A549 (cell line): Measurements from ENCODE around the gene C10orf62. TPM values are rescaled to one million over a fixed set of nuclear protein-coding genes. Genes with fewer than 3 reads are reported as not detected.
A peak's percentile ranks its signal among the peaks of the same experiment; 100 is the strongest.

ENCODE experiments used
- ATAC-seq, 2 experiments: fragments of 200-7000 bp in 1 of 2; fragments of >200 bp in 1 of 2; cut with Nextera tagmentation in 1 of 2; cut with Tn5 transposase in 1 of 2; 3 replicates each; pipeline versions ENCODE4 v1.8.0 to v1.9.1; 2018 to 2020; ENCODE audit warnings: mild to moderate bottlenecking in 1 of 2, moderate library complexity in 1 of 2
- CTCF ChIA-PET: fragments of 300-600 bp; sonication (Branson Sonifier 250); formaldehyde crosslinking; extraction: SDS; loops from one replicate; lab custom pipeline; 2021; ENCODE audit warnings: antibody characterized with exemption, inconsistent platforms; lab: Yijun Ruan, JAX
- POLR2A ChIA-PET: fragments of 350-600 bp; formaldehyde crosslinking; extraction: SDS; loops from one replicate; lab custom pipeline; 2021; ENCODE audit warnings: antibody characterized with exemption, inconsistent platforms; lab: Yijun Ruan, JAX
- DNase-seq, 2 experiments: peaks; one replicate each; pipeline versions ENCODE4 v3.0.0 to v3.0.0-alpha.2; 2011 to 2016; ENCODE audit warnings: low read depth in 1 of 2, low spot score in 1 of 2
- FAIRE-seq: peaks from 2 replicates; lab custom pipeline; 2011; peaks lifted over from hg19 to GRCh38; lab: Jason Lieb, UNC
- H3K27ac ChIP-seq, 2 experiments: fragments of >200 bp; sonication (Bioruptor Twin); formaldehyde crosslinking; 3 replicates each; pipeline ENCODE4 v1.5.1; 2016 to 2017
- H3K4me1 ChIP-seq: fragments of >200 bp; sonication (Bioruptor Twin); formaldehyde crosslinking; 3 replicates; pipeline ENCODE4 v1.6.1; 2016
- H3K4me2 ChIP-seq: fragments of >200 bp; sonication (Bioruptor Twin); formaldehyde crosslinking; 3 replicates; pipeline ENCODE4 v1.6.1; 2016
- H3K4me3 ChIP-seq: fragments of >200 bp; sonication (Bioruptor Twin); formaldehyde crosslinking; 3 replicates; pipeline ENCODE4 v1.5.1; 2016
- H3K9me3 ChIP-seq: fragments of >200 bp; sonication (Bioruptor Twin); formaldehyde crosslinking; 3 replicates; pipeline ENCODE4 v1.6.1; 2016
- ATOH8 ChIP-seq: fragments of 250-450 bp; sonication (Bioruptor Pico); IDR thresholded peaks from 2 replicates; pipeline ENCODE4 v1.5.0; 2020; ENCODE audit warnings: low read depth, mild to moderate bottlenecking, moderate library complexity
- BCL3 ChIP-seq: fragments of >200 bp; sonication (Bioruptor Twin); formaldehyde crosslinking; IDR thresholded peaks from 3 replicates; pipeline ENCODE4 v1.6.1; 2016
- BHLHE40 ChIP-seq: IDR thresholded peaks from 2 replicates; pipeline ENCODE4 v1.6.1; 2012; ENCODE audit warnings: low read depth, low read length, inconsistent platforms
- CHD2 ChIP-seq: fragments of 150-350 bp; IDR thresholded peaks from 2 replicates; pipeline ENCODE4 v1.6.1; 2014; ENCODE audit warnings: low read length; ENCODE audit not compliant: partially characterized antibody
- HMGXB4 ChIP-seq: fragments of 250-450 bp; sonication (Bioruptor Pico); IDR thresholded peaks from 2 replicates; pipeline ENCODE4 v1.5.0; 2021; ENCODE audit warnings: mild to moderate bottlenecking, moderate library complexity, borderline replicate concordance
- HOXA7 ChIP-seq: fragments of 250-450 bp; sonication (Bioruptor Pico); IDR thresholded peaks from 2 replicates; pipeline ENCODE4 v1.5.0; 2020; ENCODE audit warnings: mild to moderate bottlenecking, moderate library complexity
- HOXB13 ChIP-seq: fragments of 250-450 bp; sonication (Bioruptor Pico); IDR thresholded peaks from 2 replicates; pipeline ENCODE4 v1.5.0; 2020; ENCODE audit warnings: low read depth, mild to moderate bottlenecking, moderate library complexity
- NPAS2 ChIP-seq: fragments of 250-450 bp; sonication (Bioruptor Pico); IDR thresholded peaks from 2 replicates; pipeline ENCODE4 v1.8.0; 2022; ENCODE audit warnings: mild to moderate bottlenecking, moderate library complexity, borderline replicate concordance
- POLR2AphosphoS2 ChIP-seq: conservative IDR thresholded peaks from 2 replicates; pipeline ENCODE4 v1.6.1; 2012; ENCODE audit warnings: low read length, improper control_type of control experiment, inconsistent platforms
- RARB ChIP-seq: fragments of 250-450 bp; sonication (Bioruptor Pico); IDR thresholded peaks from 2 replicates; pipeline ENCODE4 v1.8.0; 2021; ENCODE audit warnings: mild to moderate bottlenecking, moderate library complexity
- REST ChIP-seq: fragments of 200-600 bp; sonication (generic); IDR thresholded peaks from 2 replicates; pipeline ENCODE4 v1.6.1; 2016; ENCODE audit warnings: antibody characterized with exemption, mild to moderate bottlenecking, moderate library complexity
- RNF2 ChIP-seq: fragments of 200-600 bp; sonication (generic); IDR thresholded peaks from 2 replicates; pipeline ENCODE4 v1.6.1; 2016; ENCODE audit warnings: low read depth, mild to moderate bottlenecking, antibody characterized with exemption, moderate library complexity, borderline replicate concordance
- ZNF302 ChIP-seq: fragments of 250-450 bp; sonication (Bioruptor Pico); IDR thresholded peaks from 2 replicates; pipeline ENCODE4 v1.9.0; 2021; ENCODE audit warnings: inconsistent platforms, mild to moderate bottlenecking, moderate library complexity
- WGBS: methylation state at CpG from one replicate; pipeline ENCODE4 v1.1.6; 2017; ENCODE audit errors: missing lambda C conversion rate; 5-methylcytosine and 5-hydroxymethylcytosine counted together
- polyA minus RNA-seq: library from RNA; depleted of rRNA, polyadenylated mRNA; stranded (reverse); fragments of >200 nt; gene quantifications from 2 replicates; pipeline ENCODE4 v1.2.3, GENCODE V29; 2011; rRNA and poly(A)+ RNA removed
- polyA plus RNA-seq, 4 experiments: library from polyadenylated mRNA; depleted of rRNA in 3 of 4; stranded (reverse); fragments of >200 nt; fragmentation: RNase III in 1 of 4; extraction: RNeasy Plus Mini Kit Qiagen cat#74134 plus additional on column Dnase treatment in 1 of 4; gene quantifications; 2 replicates in 3 of 4; 3 replicates in 1 of 4; pipeline ENCODE4 v1.2.3, GENCODE V29; 2011 to 2017

C10orf62 gene
- 0.12 TPM in 1 of 2 replicates, not detected in the other for polyA plus RNA-seq (2011; rRNA removed)
- polyA plus RNA-seq (2012; cell fraction: cytosol; rRNA removed), result 0.07 and 0.09 TPM in 2 replicates
- 0.53 and 0.73 TPM in 2 replicates for polyA plus RNA-seq (2012; cell fraction: nucleus; rRNA removed)
- 0.10 TPM in 1 of 3 replicates, not detected in the others for polyA plus RNA-seq (2017; fragmentation: RNase III; extraction: RNeasy Plus Mini Kit Qiagen cat#74134 plus additional on column Dnase treatment)
- polyA minus RNA-seq, result 0.73 and 0.91 TPM in 2 replicates

GRCh38 chr10:97589479-97589878 lies at the start of gene C10orf62:
C10orf62 (plus strand) TSS chr10:97589721; CDS start chr10:97589898, 177 bp downstream.
- Histone ChIP-seq H3K4me2 (no peak within 1 kb of the TSS), H3K4me3 (no peak within 1 kb of the TSS), H3K9me3 (no peaks in the 10 kb centered on the region), H3K27ac (peak within 1 kb of the TSS in 1 of 2 experiments; percentile 34; a peak in 3 of 6 replicates), H3K4me1 (peaks cover 14% of the 10 kb centered on the region)
- DNase-seq (no peak), ATAC-seq (no peak), FAIRE-seq (no peak)
- ChIA-PET POLR2A (no interaction called here), CTCF (interaction anchor here (1.0 to 39.7 kb wide), 3 partner anchors 9 to 134 kb away, joined by 4 to 1048 read pairs (median 1048); partner anchors contain the start of genes ANKRD2, C10orf62 and HOGA1)
- no peak for TF ChIP-seq HMGXB4
- TF ChIP-seq ATOH8 (CRISPR knock-in tag), result no peak
- no peak for TF ChIP-seq REST
- no peak for TF ChIP-seq POLR2AphosphoS2
- TF ChIP-seq ZNF302 (CRISPR knock-in tag), result no peak
- no peak for TF ChIP-seq RARB
- no peak for TF ChIP-seq HOXA7 (CRISPR knock-in tag)
- WGBS, result 92% methylated on average over 2 of the region's 3 CpGs

DNA sequence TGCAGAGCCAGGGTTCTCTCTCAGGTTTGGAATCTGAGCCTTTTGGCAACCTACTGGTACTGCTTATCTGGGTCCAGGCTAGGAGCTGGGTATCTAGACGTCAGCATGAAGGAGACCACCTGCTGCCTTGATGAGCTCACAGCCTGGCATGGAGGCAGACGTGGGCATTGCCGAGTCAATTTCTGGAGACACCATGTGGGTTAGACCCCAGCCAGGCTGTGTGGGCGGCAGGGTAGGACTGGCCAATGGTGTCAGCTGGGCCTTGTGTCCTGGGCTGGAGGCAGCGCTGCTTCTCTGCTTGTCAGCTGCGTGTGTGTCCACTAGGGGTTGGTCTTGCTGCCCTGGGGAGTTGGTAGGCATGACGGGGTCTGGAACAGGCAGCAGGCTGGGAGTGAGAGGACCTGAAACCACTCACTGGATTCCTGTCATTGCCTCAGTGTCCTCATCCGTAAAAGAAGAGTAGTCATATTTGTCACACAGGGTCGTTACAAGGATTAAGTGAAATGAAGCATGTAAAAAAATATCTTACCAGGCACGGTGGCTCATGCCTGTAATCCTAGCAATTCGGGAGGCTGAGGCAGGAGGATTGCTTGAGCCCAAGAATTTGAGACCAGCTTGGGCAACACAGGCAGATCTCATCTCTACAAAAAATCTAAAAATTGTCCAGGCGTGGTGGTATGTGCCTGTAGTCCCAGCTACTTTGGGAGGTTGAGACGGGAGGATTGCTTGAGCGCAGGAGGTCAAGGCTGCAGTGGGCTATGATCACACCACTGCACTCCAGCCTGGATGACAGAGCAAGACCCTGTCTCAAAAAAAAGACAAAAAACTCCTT lies 48.6 kb upstream of the C10orf62 start:
- no peak overlapping the region for H3K4me3 ChIP-seq
- peak overlapping the region; percentile 86 to 92; a peak in 5 of 6 replicates for H3K27ac ChIP-seq
- H3K4me1 ChIP-seq, result peaks cover 60% of the 10 kb centered on the region
- no peak for TF ChIP-seq NPAS2
- TF ChIP-seq BCL3, result no peak
- TF ChIP-seq CHD2, result no peak
- no peak for TF ChIP-seq BHLHE40
- TF ChIP-seq HOXB13 (CRISPR knock-in tag), result no peak
- no peak for TF ChIP-seq RNF2
- FAIRE-seq (no peak), DNase-seq (no peak), ATAC-seq (no peak)
- ChIA-PET POLR2A (no interaction called here), CTCF (interaction anchor here (1.1 to 11.6 kb wide), 12 partner anchors 10 to 190 kb away, joined by 3 to 213 read pairs (median 4); no protein-coding TSS in a partner anchor)
- H3K9me3 ChIP-seq, result no peaks in the 10 kb centered on the region
- 90% methylated on average over 14 of the region's 14 CpGs for WGBS
- no peak overlapping the region; the same call in 2 of the 3 replicates for H3K4me2 ChIP-seq
